ENCODE measurements around the gene PCCA.

DNA sequence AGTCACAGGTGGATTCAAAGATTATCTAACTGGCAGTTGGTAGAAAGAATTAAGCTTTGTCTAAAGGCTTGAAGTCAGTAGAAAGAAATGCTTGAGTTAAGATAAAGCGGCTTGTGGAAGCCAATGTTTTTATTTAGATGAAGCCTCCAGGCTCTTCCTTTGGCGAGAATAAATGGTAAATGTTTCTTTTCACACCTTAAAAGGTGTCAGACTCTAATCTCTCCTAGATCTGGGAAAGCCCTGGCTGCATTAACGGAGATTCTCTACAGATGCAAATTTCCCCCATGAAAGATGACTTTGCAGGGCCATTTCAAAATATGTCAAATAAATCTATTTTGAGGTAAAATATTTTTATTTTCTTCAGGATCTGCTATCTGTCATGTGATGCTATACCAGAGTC, 37.8 kb upstream of the PCCA start:
- TF ChIP-seq POLR2A (IDR thresholded peaks at IDR 0.05; ENCODE audit: low read depth, low read length) (no peak), POLR2AphosphoS5 (IDR thresholded peaks at IDR 0.05; ENCODE audit: low read depth, low read length) (no peak), TAF1 (IDR thresholded peaks at IDR 0.05; ENCODE audit: borderline replicate concordance, low read depth, low read length) (no peak)

All from GM12892 (cell line).